HG03457 (cell line): Measurements from ENCODE around the gene SMIM44.

ENCODE experiments used
- ATAC-seq: cut with Tn5 transposase; IDR thresholded peaks from one replicate; pipeline ENCODE4 v1.9.1; 2021; ENCODE audit warnings: moderate number of reproducible peaks; ENCODE audit not compliant: unreplicated experiment

The SMIM44 gene

GRCh38 chr19:3501780-3502179, 18.5 kb upstream of the SMIM44 start:
- ATAC-seq, result no peak

GRCh38 chr19:3500429-3501101, 17.3 kb upstream of the SMIM44 start, which contains the start of gene DOHH:
Gene DOHH (minus strand): TSS chr19:3500674. CDS start chr19:3496814, 3,860 bp downstream.
- peak; percentile 60 for ATAC-seq

- ATAC-seq, result no peak
These were observed 16.6 kb upstream of the SMIM44 start for GRCh38 chr19:3499738-3500428.

- no peak for ATAC-seq
These were observed 14.7 kb upstream of the SMIM44 start for GRCh38 chr19:3497757-3498520.

- no peak for ATAC-seq
These were observed 13.4 kb upstream of the SMIM44 start for GRCh38 chr19:3496392-3497273.

- ATAC-seq, result no peak
These were observed 11.3 kb upstream of the SMIM44 start for GRCh38 chr19:3494559-3494958.

- no peak for ATAC-seq
These were observed 10.8 kb upstream of the SMIM44 start for GRCh38 chr19:3494051-3494450.

- no peak for ATAC-seq
These were observed 10.4 kb upstream of the SMIM44 start for GRCh38 chr19:3493651-3494050.

GRCh38 chr19:3492919-3493318, 9.7 kb upstream of the SMIM44 start:
- ATAC-seq, result no peak

GRCh38 chr19:3492131-3492839, 9.0 kb upstream of the SMIM44 start:
- no peak for ATAC-seq

GRCh38 chr19:3491396-3492119, 8.3 kb upstream of the SMIM44 start:
- ATAC-seq, result no peak

- no peak for ATAC-seq
These were observed 575 bp downstream of the SMIM44 start for GRCh38 chr19:3482507-3483225.

GRCh38 chr19:3481241-3482090, 1.8 kb downstream of the SMIM44 start:
- no peak for ATAC-seq

GRCh38 chr19:3480383-3481091, 2.7 kb downstream of the SMIM44 start, which contains the start of gene SMIM24:
Gene SMIM24 (minus strand): TSS chr19:3480525. CDS start chr19:3480463, 62 bp downstream.
- no peak for ATAC-seq

- ATAC-seq, result no peak
These were observed 3.4 kb downstream of the SMIM44 start for GRCh38 chr19:3479834-3480215.

GRCh38 chr19:3479177-3479833, 3.9 kb downstream of the SMIM44 start:
- ATAC-seq, result no peak
